Endothelial cell of umbilical vein (primary cell): ENCODE results near the gene USHBP1. TPM values are rescaled to one million over a fixed set of nuclear protein-coding genes. Genes with fewer than 3 reads are reported as not detected.

ENCODE experiments used
- BruUV-seq: library from RNA; stranded (reverse); fragments of 400-500 nt; replicated peaks from 2 replicates; lab custom pipeline; 2021; lab: Mats Ljungman, UMichigan
- CTCF ChIA-PET: fragments of 300-600, 350-600 bp; sonication (Branson Sonifier 250); formaldehyde crosslinking; loops from one replicate; lab custom pipeline; 2021; ENCODE audit warnings: antibody characterized with exemption, inconsistent platforms; lab: Charles Lee
- POLR2A ChIA-PET: fragments of 300-600, 350-600 bp; sonication (Branson Sonifier 250); formaldehyde crosslinking; loops from one replicate; lab custom pipeline; 2021; ENCODE audit warnings: antibody characterized with exemption, inconsistent platforms; lab: Charles Lee
- DNase-seq: peaks from one replicate; pipeline ENCODE4 v3.0.0-alpha.2; 2011; ENCODE audit warnings: low read depth, low spot score
- FAIRE-seq: peaks from 2 replicates; lab custom pipeline; 2011; peaks lifted over from hg19 to GRCh38; lab: Jason Lieb, UNC
- H2AFZ ChIP-seq: 2 replicates; pipeline ENCODE4 v1.6.0; 2012; ENCODE audit warnings: low read depth, low read length, control low read depth, inconsistent platforms
- H3K27ac ChIP-seq: 2 replicates; pipeline ENCODE4 v1.5.1; 2011; ENCODE audit warnings: low read depth, mild to moderate bottlenecking, control low read depth, low read length, moderate library complexity; ENCODE audit not compliant: insufficient read depth
- H3K27me3 ChIP-seq, 2 experiments: 2 replicates each; pipeline versions ENCODE4 v1.6.0 to v1.6.1; 2011; ENCODE audit warnings: low read length in 2 of 2, mixed read lengths in 1 of 2; ENCODE audit not compliant: control insufficient read depth in 2 of 2, insufficient read depth in 2 of 2
- H3K36me3 ChIP-seq, 2 experiments: 2 replicates in 1 of 2; 3 replicates in 1 of 2; pipeline ENCODE4 v1.5.1; 2011; ENCODE audit warnings: low read length in 2 of 2, mild to moderate bottlenecking in 1 of 2, moderate library complexity in 1 of 2; ENCODE audit not compliant: control insufficient read depth in 2 of 2, insufficient read depth in 2 of 2; ENCODE audit errors: extremely low read depth in 1 of 2
- H3K4me1 ChIP-seq: 3 replicates; pipeline ENCODE4 v1.5.1; 2011; ENCODE audit warnings: mild to moderate bottlenecking, low read length; ENCODE audit not compliant: control insufficient read depth, insufficient read depth; ENCODE audit errors: extremely low read depth
- H3K4me2 ChIP-seq: 2 replicates; pipeline ENCODE4 v1.6.1; 2011; ENCODE audit warnings: low read length, control low read depth, mixed read lengths; ENCODE audit not compliant: insufficient read depth
- H3K4me3 ChIP-seq, 3 experiments: fragments of 200-600 bp in 1 of 3; sonication (generic), shearing (Covaris generic) in 1 of 3; replicated peaks in 1 of 3; 2 replicates each; pipeline ENCODE4 v1.5.1; 2011 to 2016; ENCODE audit warnings: control low read depth in 3 of 3, low read length in 3 of 3, mild to moderate bottlenecking in 2 of 3, inconsistent platforms in 1 of 3, low read depth in 1 of 3, moderate library complexity in 1 of 3; ENCODE audit not compliant: insufficient read depth in 1 of 3
- H3K79me2 ChIP-seq: 2 replicates; pipeline ENCODE4 v1.6.0; 2012; ENCODE audit warnings: low read length, inconsistent platforms; ENCODE audit not compliant: control insufficient read depth, insufficient read depth
- H3K9ac ChIP-seq: replicated peaks from 2 replicates; pipeline ENCODE3; 2011; ENCODE audit warnings: low read length, control low read depth; ENCODE audit not compliant: insufficient read depth; ENCODE audit errors: extremely low read depth
- H3K9me1 ChIP-seq: replicated peaks from 3 replicates; pipeline ENCODE4 v1.6.0; 2011; ENCODE audit warnings: mild to moderate bottlenecking, low read length; ENCODE audit not compliant: control insufficient read depth, insufficient read depth; ENCODE audit errors: extremely low read depth
- H3K9me3 ChIP-seq: replicated peaks from 2 replicates; pipeline ENCODE4 v1.5.1; 2012; ENCODE audit warnings: low read length, inconsistent platforms; ENCODE audit not compliant: control insufficient read depth, insufficient read depth
- H4K20me1 ChIP-seq: replicated peaks from 2 replicates; pipeline ENCODE3; 2011; ENCODE audit warnings: mild to moderate bottlenecking, low read length; ENCODE audit not compliant: control insufficient read depth, insufficient read depth; ENCODE audit errors: extremely low read depth
- CTCF ChIP-seq, 2 donors: IDR thresholded peaks; 1 replicate in 1 of 2; 2 replicates in 1 of 2; pipeline ENCODE4 v1.5.1; 2011; ENCODE audit warnings: low read length in 2 of 2, mild to moderate bottlenecking in 2 of 2, moderate library complexity in 2 of 2, control low read depth in 1 of 2, inconsistent platforms in 1 of 2, low read depth in 1 of 2; ENCODE audit not compliant: insufficient read depth in 1 of 2; ENCODE audit errors: extremely low read depth in 1 of 2
- MAX ChIP-seq: IDR thresholded peaks from 2 replicates; pipeline ENCODE4 v1.6.1; 2011; ENCODE audit not compliant: insufficient read depth, insufficient read length
- dilution Hi-C: fragments of 300-500 bp; cut with MboI; formaldehyde crosslinking; loops from one replicate; pipeline ENCODE4 v1.15.0; 2019; ENCODE audit warnings: low sequenced_read_pairs; ENCODE audit not compliant: extremely low pct_ligation_motif_present
- intact Hi-C: fragments of 100-400 bp; cut with micrococcal nuclease; formaldehyde crosslinking; loops from one replicate; pipeline ENCODE4 v1.10.0; 2022
- polyA plus RNA-seq, 4 experiments: library from polyadenylated mRNA; depleted of rRNA in 3 of 4; stranded (reverse) in 3 of 4; unstranded in 1 of 4; fragments of >200 nt; gene quantifications; 2 replicates each; pipeline versions ENCODE4 v1.2.1 to v1.2.3, GENCODE V29; 2011 to 2012; ENCODE audit warnings: missing spikeins in 1 of 4
- total RNA-seq: library from RNA; stranded (reverse); gene quantifications from 2 replicates; pipeline ENCODE4 v1.2.3, GENCODE V29; 2021

The USHBP1 gene
- total and polyA plus RNA-seq, 2 donors (not counting 3 experiments of a cell fraction or from before 2014, with no cell fraction given): 14.8 to 20.4 TPM

GRCh38 chr19:17205237-17206140 lies 59.1 kb downstream of the USHBP1 start:
- Histone ChIP-seq H3K9me3 (no peaks in the 10 kb centered on the region), H3K27me3 (no peaks in the 10 kb centered on the region), H3K9me1 (no peaks in the 10 kb centered on the region), H3K4me2 (no peak overlapping the region), H4K20me1 (no peaks in the 10 kb centered on the region), H2AFZ (no peak overlapping the region), H3K4me1 (peaks cover 6% of the 10 kb centered on the region), H3K27ac (no peak overlapping the region), H3K4me3 (no peak overlapping the region), H3K79me2 (no peaks in the 10 kb centered on the region), H3K36me3 (peaks cover 7 to 60% of the 10 kb centered on the region in 2 experiments), H3K9ac (no peak overlapping the region)
- intact Hi-C loops: loop anchor here (1.0 kb wide), 2 partner anchors 30 to 77 kb away; no protein-coding TSS in a partner anchor
- CTCF ChIA-PET: interaction anchor here (0.7 to 3.3 kb wide), 10 partner anchors 10 to 100 kb away, joined by 3 to 13 read pairs (median 6); partner anchors contain the start of genes MRPL34 and USE1
- no TSS peak for BruUV-seq
- dilution Hi-C loops: no loop called here
- FAIRE-seq (no peak), DNase-seq (peak; percentile 50)
- TF ChIP-seq MAX: no peak
- peak; percentile 65 to 83 for TF ChIP-seq CTCF (IDR thresholded peaks at IDR 0.05; ENCODE audit: extremely low read depth in 1 of 2, insufficient read depth in 1 of 2, low read depth in 1 of 2, low read length in 2 of 2)
- POLR2A ChIA-PET: interaction anchor here (0.6 kb wide), 1 partner anchor 37 kb away, joined by 5 read pairs; no protein-coding TSS in a partner anchor
